SK-N-MC (cell line): ENCODE results near the gene NOC4L.
"Not testable (repeated sequence)": the region's sequence is repeated elsewhere in the genome, so short reads cannot be mapped to it uniquely, and the experiment has no call there.

Experiments used
- EZH2 ChIP-seq: fragments of 200-600 bp; sonication (generic); IDR thresholded peaks from one replicate; pipeline ENCODE4 v1.6.1; 2017; ENCODE audit warnings: antibody characterized with exemption
- FOXP2 ChIP-seq: optimal IDR thresholded peaks from 2 replicates; pipeline ENCODE3; 2011; ENCODE audit warnings: mild to moderate bottlenecking, moderate library complexity; ENCODE audit not compliant: insufficient read depth; ENCODE audit errors: extremely low read length, control extremely low read depth

GRCh38 chr12:132103072-132103471 is 41.2 kb upstream of the NOC4L start:
- TF ChIP-seq FOXP2, EZH2: not testable (repeated sequence)
